WTC11 (cell line): ENCODE measurements around the gene TXNL4A. TPM values are rescaled to one million over a fixed set of nuclear protein-coding genes. Genes with fewer than 3 reads are reported as not detected.

Source experiments
- ATAC-seq: fragments of 200-7000 bp; cut with Tn5 transposase; 2 replicates; pipeline ENCODE4 v1.10.0; 2021; ENCODE audit warnings: mild to moderate bottlenecking, moderate library complexity
- CTCF ChIA-PET: fragments of 300-600 bp; sonication (Branson Sonifier 250); formaldehyde crosslinking; loops from one replicate; lab custom pipeline; 2021; ENCODE audit warnings: antibody characterized with exemption; lab: Charles Lee
- POLR2A ChIA-PET: fragments of 350-600 bp; sonication (Branson Sonifier 250); formaldehyde crosslinking; loops from one replicate; lab custom pipeline; 2021; ENCODE audit warnings: antibody characterized with exemption; lab: Charles Lee
- DNase-seq: peaks from one replicate; pipeline ENCODE4 v3.0.0; 2021; ENCODE audit warnings: low spot score
- H3K27ac Mint-ChIP-seq: 2 replicates; pipeline ENCODE4 v1.8.0; 2021; ENCODE audit warnings: mixed read lengths
- H3K27me3 Mint-ChIP-seq: 2 replicates; pipeline ENCODE4 v1.8.0; 2021; ENCODE audit warnings: low read depth, mild to moderate bottlenecking, moderate library complexity, mixed read lengths
- H3K36me3 Mint-ChIP-seq: 2 replicates; pipeline ENCODE4 v1.8.0; 2021; ENCODE audit warnings: mixed read lengths
- H3K4me1 Mint-ChIP-seq: 2 replicates; pipeline ENCODE4 v1.8.0; 2022; ENCODE audit warnings: mixed read lengths
- H3K4me3 Mint-ChIP-seq: 2 replicates; pipeline ENCODE4 v1.8.0; 2021; ENCODE audit warnings: mild to moderate bottlenecking, moderate library complexity, mixed read lengths
- H3K9me3 Mint-ChIP-seq: 2 replicates; pipeline ENCODE4 v1.8.0; 2021; ENCODE audit warnings: mixed read lengths
- ARID4B ChIP-seq: sonication (generic); formaldehyde crosslinking; IDR thresholded peaks from 2 replicates; pipeline ENCODE4 v1.8.0; 2023; ENCODE audit warnings: missing genetic modification reagents, mild to moderate bottlenecking, borderline replicate concordance
- ATF1 ChIP-seq: sonication (generic); formaldehyde crosslinking; IDR thresholded peaks from 2 replicates; pipeline ENCODE4 v1.8.1; 2023; ENCODE audit warnings: mild to moderate bottlenecking, moderate library complexity, missing genetic modification reagents
- ATF3 ChIP-seq: sonication (generic); formaldehyde crosslinking; conservative IDR thresholded peaks from 2 replicates; pipeline ENCODE4 v1.8.1; 2022; ENCODE audit warnings: mild to moderate bottlenecking, missing genetic modification reagents
- ATF6 ChIP-seq: sonication (generic); formaldehyde crosslinking; IDR thresholded peaks from 2 replicates; pipeline ENCODE4 v1.8.1; 2023; ENCODE audit warnings: mild to moderate bottlenecking, missing genetic modification reagents
- CREB1 ChIP-seq: sonication (generic); formaldehyde crosslinking; IDR thresholded peaks from 2 replicates; pipeline ENCODE4 v1.8.0; 2023; ENCODE audit warnings: mild to moderate bottlenecking, missing genetic modification reagents
- GABPB1 ChIP-seq: sonication (generic); formaldehyde crosslinking; IDR thresholded peaks from 2 replicates; pipeline ENCODE4 v1.8.1; 2023; ENCODE audit warnings: mild to moderate bottlenecking, missing genetic modification reagents
- MLX ChIP-seq: sonication (generic); formaldehyde crosslinking; IDR thresholded peaks from 2 replicates; pipeline ENCODE4 v1.8.1; 2023; ENCODE audit warnings: mild to moderate bottlenecking, missing genetic modification reagents, moderate library complexity
- MXD4 ChIP-seq: fragments of 250-450 bp; sonication (Bioruptor Pico); IDR thresholded peaks from 2 replicates; pipeline ENCODE4 v1.8.0; 2021; ENCODE audit warnings: mild to moderate bottlenecking, moderate library complexity, borderline replicate concordance
- NFE2L1 ChIP-seq: sonication (generic); formaldehyde crosslinking; IDR thresholded peaks from 2 replicates; pipeline ENCODE4 v1.8.1; 2023; ENCODE audit warnings: missing genetic modification reagents
- NFYB ChIP-seq: sonication (generic); formaldehyde crosslinking; conservative IDR thresholded peaks from 2 replicates; pipeline ENCODE4 v1.8.0; 2022; ENCODE audit warnings: low read depth, missing genetic modification reagents
- NR1H2 ChIP-seq: sonication (generic); formaldehyde crosslinking; IDR thresholded peaks from 2 replicates; pipeline ENCODE4 v1.9.0; 2021; ENCODE audit warnings: mild to moderate bottlenecking, moderate library complexity, missing genetic modification reagents
- RORB ChIP-seq: fragments of 250-450 bp; sonication (Bioruptor Pico); IDR thresholded peaks from 2 replicates; pipeline ENCODE4 v1.9.0; 2021; ENCODE audit warnings: mild to moderate bottlenecking
- SP1 ChIP-seq: sonication (generic); formaldehyde crosslinking; conservative IDR thresholded peaks from 2 replicates; pipeline ENCODE4 v1.8.1; 2022; ENCODE audit warnings: missing genetic modification reagents
- TCF7 ChIP-seq: sonication (generic); formaldehyde crosslinking; IDR thresholded peaks from 2 replicates; pipeline ENCODE4 v1.8.0; 2022; ENCODE audit warnings: mild to moderate bottlenecking, low read depth, missing genetic modification reagents, moderate library complexity
- USF2 ChIP-seq: sonication (generic); formaldehyde crosslinking; IDR thresholded peaks from 2 replicates; pipeline ENCODE4 v1.8.1; 2023; ENCODE audit warnings: mild to moderate bottlenecking, missing genetic modification reagents, moderate library complexity
- ZBTB21 ChIP-seq: sonication (generic); formaldehyde crosslinking; IDR thresholded peaks from 2 replicates; pipeline ENCODE4 v1.8.1; 2023; ENCODE audit warnings: mild to moderate bottlenecking, missing genetic modification reagents, borderline replicate concordance
- ZNF232 ChIP-seq: sonication (generic); formaldehyde crosslinking; IDR thresholded peaks from 2 replicates; pipeline ENCODE4 v1.8.0; 2022; ENCODE audit warnings: mild to moderate bottlenecking, missing genetic modification reagents
- ZNF317 ChIP-seq: sonication (generic); formaldehyde crosslinking; IDR thresholded peaks from 2 replicates; pipeline ENCODE4 v1.8.1; 2023; ENCODE audit warnings: low read depth, mild to moderate bottlenecking, moderate library complexity, missing genetic modification reagents, borderline replicate concordance
- ZNF396 ChIP-seq: fragments of 250-450 bp; sonication (Bioruptor Pico); IDR thresholded peaks from 2 replicates; pipeline ENCODE4 v1.8.0; 2021; ENCODE audit warnings: mild to moderate bottlenecking, moderate library complexity, borderline replicate concordance
- ZNF423 ChIP-seq: fragments of 250-450 bp; sonication (Bioruptor Pico); IDR thresholded peaks from 2 replicates; pipeline ENCODE4 v2.1.2; 2022; ENCODE audit warnings: mild to moderate bottlenecking, moderate library complexity
- total RNA-seq: library from RNA; stranded (reverse); gene quantifications from 3 replicates; pipeline ENCODE4 v1.2.3, GENCODE V29; 2021

The TXNL4A gene
- total RNA-seq, 1 experiment from 2014 or later: 157 TPM

- DNase-seq (no peak), ATAC-seq (no peak)
- no peak for TF ChIP-seq ZNF423
- TF ChIP-seq SP1 (CRISPR knock-in tag): no peak
- TF ChIP-seq MXD4 (CRISPR knock-in tag): no peak
- no peak for TF ChIP-seq GABPB1
- no peak for TF ChIP-seq ARID4B (CRISPR knock-in tag)
- TF ChIP-seq RORB (CRISPR knock-in tag): no peak
- TF ChIP-seq MLX (CRISPR knock-in tag): no peak
- no peak for TF ChIP-seq ZNF396 (CRISPR knock-in tag)
- TF ChIP-seq ATF1 (CRISPR knock-in tag): no peak
- TF ChIP-seq ATF3: no peak
- no peak for TF ChIP-seq ZBTB21 (CRISPR knock-in tag)
- TF ChIP-seq TCF7 (CRISPR knock-in tag): no peak
- no peak for TF ChIP-seq NR1H2 (CRISPR knock-in tag)
- no peak for TF ChIP-seq ZNF317 (CRISPR knock-in tag)
- TF ChIP-seq ATF6 (CRISPR knock-in tag): no peak
- TF ChIP-seq NFE2L1 (CRISPR knock-in tag): no peak
- TF ChIP-seq ZNF232: no peak
- no peak for TF ChIP-seq CREB1
- H3K36me3 Mint-ChIP-seq: no peaks in the 10 kb centered on the region
- no peak overlapping the region for H3K27ac Mint-ChIP-seq
- CTCF ChIA-PET: interaction anchor here (0.8 to 2.2 kb wide), 3 partner anchors 20 to 246 kb away, joined by 3 to 7 read pairs (median 3); no protein-coding TSS in a partner anchor
- H3K9me3 Mint-ChIP-seq: no peaks in the 10 kb centered on the region
- peaks cover 29% of the 10 kb centered on the region for H3K4me1 Mint-ChIP-seq
- no peak overlapping the region for H3K4me3 Mint-ChIP-seq
- POLR2A ChIA-PET: no interaction called here
- H3K27me3 Mint-ChIP-seq: peaks cover 85% of the 10 kb centered on the region
These were observed 34.3 kb downstream of the TXNL4A start for GRCh38 chr18:79953971-79954651.

- no peak overlapping the region for H3K27ac Mint-ChIP-seq
- TF ChIP-seq USF2 (no peak), NFYB (peak; percentile 70)
- ChIA-PET CTCF (interaction anchor here (0.6 to 2.2 kb wide), 6 partner anchors 9 to 247 kb away, joined by 3 to 7 read pairs (median 4); partner anchors contain the start of gene KCNG2), POLR2A (interaction anchor here (0.7 to 1.0 kb wide), 2 partner anchors 81 to 143 kb away, joined by 3 to 4 read pairs; no protein-coding TSS in a partner anchor)
- ATAC-seq (peak; percentile 35), DNase-seq (peak; percentile 44)
- peaks cover 78% of the 10 kb centered on the region for H3K27me3 Mint-ChIP-seq
- no peaks in the 10 kb centered on the region for H3K36me3 Mint-ChIP-seq
- H3K4me3 Mint-ChIP-seq: peak overlapping the region; percentile 60
- H3K9me3 Mint-ChIP-seq: no peaks in the 10 kb centered on the region
- H3K4me1 Mint-ChIP-seq: peaks cover 24% of the 10 kb centered on the region
These were observed 35.3 kb downstream of the TXNL4A start for GRCh38 chr18:79952996-79953559.
